ENCODE results near the gene GPATCH8. TPM values are rescaled to one million over a fixed set of nuclear protein-coding genes. Genes with fewer than 3 reads are reported as not detected.

GPATCH8 gene
- total and polyA plus RNA-seq, 10 of the 15 experiments (the other 5 are each of a cell fraction or from before 2014, with no cell fraction given), result 11.7 to 45.1 (median 21.3) TPM

DNA sequence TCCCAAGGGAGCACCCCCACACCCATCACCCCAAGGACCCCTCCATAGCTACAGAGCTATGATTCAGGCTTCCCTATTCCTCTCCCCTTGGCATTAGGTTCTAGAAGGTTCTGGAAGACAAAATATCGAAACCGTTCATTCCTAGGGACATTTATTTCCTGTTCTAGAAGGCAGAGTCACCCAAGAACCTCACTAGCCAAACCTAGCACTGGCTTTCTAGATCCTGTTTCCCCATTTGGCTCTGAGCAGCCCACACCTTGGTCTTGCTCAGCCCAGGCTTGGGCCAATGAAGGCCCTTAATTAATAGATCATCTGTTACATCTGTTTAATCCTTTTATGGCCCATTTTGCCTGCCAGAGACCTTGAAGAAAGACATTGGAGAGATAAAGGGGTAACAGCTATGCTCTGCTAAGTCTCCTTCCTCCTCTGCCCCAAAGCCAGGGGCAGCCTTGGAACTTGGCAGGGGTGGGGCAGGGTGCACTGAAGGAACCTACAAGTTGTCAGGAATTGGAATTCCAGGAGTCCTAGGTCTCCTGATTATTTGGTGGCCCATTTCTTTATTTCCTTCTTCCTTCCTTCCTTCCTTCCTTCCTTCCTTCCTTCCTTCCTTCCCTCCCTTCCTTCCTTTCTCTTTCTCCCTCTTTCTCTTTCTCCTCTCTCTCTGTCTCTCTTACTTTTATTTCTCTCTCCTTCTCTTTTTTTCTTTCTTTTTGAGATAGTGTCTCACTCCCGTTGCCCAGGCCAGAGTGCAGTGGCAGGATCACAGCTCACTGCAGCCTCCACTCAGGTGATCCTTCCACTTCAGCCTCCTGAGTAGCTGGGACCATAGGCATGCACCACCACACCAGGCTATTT, 45.4 kb upstream of the GPATCH8 start:
- no peaks in the 10 kb centered on the region for H3K9me3 ChIP-seq (replicated peaks; ENCODE audit: control insufficient read depth, insufficient read depth, low read length)
- DNase-seq (ENCODE audit: low read depth, low spot score), result no peak
- no peak overlapping the region for H3K4me3 ChIP-seq
- H4K20me1 ChIP-seq (ENCODE audit: control insufficient read depth, insufficient read depth), result no peaks in the 10 kb centered on the region
- WGBS (ENCODE audit: insufficient coverage, insufficient replicate concordance, low lambda C conversion rate, missing lambda C conversion rate), result 22% methylated on average over 3 of the region's 3 CpGs
- no TSS peak for BruUV-seq (replicated peaks)
- no peak overlapping the region for H3K9ac ChIP-seq (ENCODE audit: control insufficient read depth, insufficient read depth, low read length)
- H2AFZ ChIP-seq (ENCODE audit: control insufficient read depth, low read depth, low read length), result peak overlapping the region; percentile 40; the same call in 1 of the 2 replicates
- intact Hi-C loops (cut with micrococcal nuclease; ENCODE audit: unreplicated experiment), result no loop called here
- no peaks in the 10 kb centered on the region for H3K36me3 ChIP-seq (ENCODE audit: control insufficient read depth in 2 of 2, insufficient read depth in 2 of 2, low read length in 1 of 2)
- H3K4me2 ChIP-seq (ENCODE audit: control insufficient read depth, insufficient read depth), result no peak overlapping the region
- in situ Hi-C loops (cut with MboI), result no loop called here
- H3K27ac ChIP-seq (ENCODE audit: control insufficient read depth, insufficient read depth), result no peak overlapping the region
- CTCF ChIA-PET, result interaction anchor here (0.6 to 1.2 kb wide), 2 partner anchors 31 to 399 kb away, joined by 3 to 4 read pairs; no protein-coding TSS in a partner anchor
- H3K4me1 ChIP-seq (ENCODE audit: control insufficient read depth, insufficient read depth, low read length), result peaks cover 13% of the 10 kb centered on the region
- ATAC-seq, result no peak
- RAD21 ChIA-PET (ENCODE audit: unreplicated experiment), result no interaction called here
- no peaks in the 10 kb centered on the region; a peak in 1 of 4 replicates for H3K27me3 ChIP-seq (replicated peaks in 1 of 2; ENCODE audit: control insufficient read depth in 2 of 2, insufficient read depth in 2 of 2, low read length in 1 of 2)
- SMC1A ChIA-PET (ENCODE audit: uncharacterized antibody, unreplicated experiment), result no interaction called here
- POLR2A ChIA-PET, result interaction anchor here (0.7 kb wide), 1 partner anchor 122 kb away, joined by 3 read pairs; no protein-coding TSS in a partner anchor
- H3K79me2 ChIP-seq (ENCODE audit: control insufficient read depth, insufficient read depth, low read length), result no peaks in the 10 kb centered on the region
- FAIRE-seq, result no peak
- peak in 1 of 2 experiments; percentile 51; a peak in 1 of 4 replicates for TF ChIP-seq ETV6 (conservative IDR thresholded peaks at IDR 0.05 in 1 of 2, IDR thresholded peaks at IDR 0.05 in 1 of 2; ENCODE audit: borderline replicate concordance in 1 of 2, low read depth in 1 of 2)
- TF ChIP-seq HDAC6 (IDR thresholded peaks at IDR 0.05; ENCODE audit: unreplicated experiment), result no peak

DNA sequence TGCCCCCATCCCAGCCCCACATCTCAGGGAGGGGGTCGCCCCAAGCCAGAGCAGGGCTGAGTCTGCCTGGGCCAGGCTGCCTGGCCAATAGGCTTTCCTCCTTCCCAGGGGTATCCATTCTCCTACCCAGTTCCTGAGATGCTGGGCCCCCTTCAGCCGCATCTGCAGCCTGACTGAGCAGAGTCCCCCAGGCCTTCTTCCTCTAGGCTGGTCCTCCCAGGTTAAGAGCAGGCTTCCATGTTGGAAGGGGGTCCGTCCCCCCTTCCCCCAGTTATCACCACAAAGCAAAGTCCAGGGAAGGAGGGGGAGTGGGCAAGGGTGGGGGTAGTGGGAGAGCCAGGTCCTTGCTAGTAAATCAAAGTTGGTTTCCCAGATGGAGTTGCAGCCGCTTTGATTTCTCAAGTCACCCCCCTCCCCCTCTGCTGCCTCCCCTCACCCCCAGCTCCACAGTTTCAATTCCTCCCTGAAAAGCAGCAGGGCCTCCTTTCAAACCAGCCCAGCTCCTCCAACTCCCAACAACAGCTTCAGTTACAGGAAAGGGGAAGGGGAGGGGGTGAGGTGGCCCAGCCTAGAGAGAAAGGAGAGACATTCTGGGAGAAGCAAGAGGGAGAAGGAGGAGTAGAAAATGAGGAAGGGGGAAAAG, 44.5 kb upstream of the GPATCH8 start:
- H3K79me2 ChIP-seq (ENCODE audit: control insufficient read depth, insufficient read depth, low read length), result no peaks in the 10 kb centered on the region
- no peaks in the 10 kb centered on the region; a peak in 1 of 4 replicates for H3K27me3 ChIP-seq (replicated peaks in 1 of 2; ENCODE audit: control insufficient read depth in 2 of 2, insufficient read depth in 2 of 2, low read length in 1 of 2)
- no peak for DNase-seq (ENCODE audit: low read depth, low spot score)
- H2AFZ ChIP-seq (ENCODE audit: control insufficient read depth, low read depth, low read length), result no peak overlapping the region
- 18% methylated on average over 3 of the region's 4 CpGs for WGBS (ENCODE audit: insufficient coverage, insufficient replicate concordance, low lambda C conversion rate, missing lambda C conversion rate)
- intact Hi-C loops (cut with micrococcal nuclease; ENCODE audit: unreplicated experiment) (no loop called here), in situ Hi-C loops (cut with MboI) (no loop called here)
- no peak overlapping the region for H3K4me3 ChIP-seq
- ChIA-PET CTCF (interaction anchor here (0.6 to 1.7 kb wide), 4 partner anchors 12 to 398 kb away, joined by 3 to 6 read pairs (median 4); no protein-coding TSS in a partner anchor), POLR2A (interaction anchor here (0.7 kb wide), 1 partner anchor 123 kb away, joined by 3 read pairs; no protein-coding TSS in a partner anchor), RAD21 (ENCODE audit: unreplicated experiment) (no interaction called here), SMC1A (ENCODE audit: uncharacterized antibody, unreplicated experiment) (interaction anchor here (1.5 kb wide), 1 partner anchor 25 kb away, joined by 5 read pairs; no protein-coding TSS in a partner anchor)
- H4K20me1 ChIP-seq (ENCODE audit: control insufficient read depth, insufficient read depth), result no peaks in the 10 kb centered on the region
- no peak overlapping the region for H3K27ac ChIP-seq (ENCODE audit: control insufficient read depth, insufficient read depth)
- FAIRE-seq, result no peak
- no peaks in the 10 kb centered on the region for H3K36me3 ChIP-seq (ENCODE audit: control insufficient read depth in 2 of 2, insufficient read depth in 2 of 2, low read length in 1 of 2)
- no peak overlapping the region for H3K9ac ChIP-seq (ENCODE audit: control insufficient read depth, insufficient read depth, low read length)
- no peak for TF ChIP-seq DPF2 (IDR thresholded peaks at IDR 0.05)
- TF ChIP-seq SPI1 (IDR thresholded peaks at IDR 0.05; ENCODE audit: borderline replicate concordance, insufficient read depth, low read depth, low read length), result peak; percentile 54; the same call in 1 of the 2 replicates
- no peaks in the 10 kb centered on the region for H3K9me3 ChIP-seq (replicated peaks; ENCODE audit: control insufficient read depth, insufficient read depth, low read length)
- no peak overlapping the region for H3K4me2 ChIP-seq (ENCODE audit: control insufficient read depth, insufficient read depth)
- ATAC-seq, result no peak
- no TSS peak for BruUV-seq (replicated peaks)
- peaks cover 16% of the 10 kb centered on the region for H3K4me1 ChIP-seq (ENCODE audit: control insufficient read depth, insufficient read depth, low read length)

Measured in GM12878 (cell line).